ENCODE results near the gene TRABD2B. TPM values are rescaled to one million over a fixed set of nuclear protein-coding genes. Genes with fewer than 3 reads are reported as not detected.

The TRABD2B gene
- total and polyA plus RNA-seq, 4 donors: 0.28 to 2.6 (median 1.3) TPM

GRCh38 chr1:47781171-47781959 lies 215.8 kb downstream of the TRABD2B start:
- no peak overlapping the region for H3K9ac ChIP-seq (ENCODE audit: low read depth in 1 of 2, low read length in 2 of 2)
- TF ChIP-seq HNF4G (IDR thresholded peaks at IDR 0.05): no peak
- H3K36me3 ChIP-seq (ENCODE audit: control insufficient read depth in 4 of 4, insufficient read depth in 3 of 4, low read depth in 1 of 4, low read length in 3 of 4): no peaks in the 10 kb centered on the region
- no peak overlapping the region for H3K4me3 ChIP-seq (ENCODE audit: low read depth in 1 of 3, low read length in 3 of 3)
- DNase-seq (ENCODE audit: low spot score): no peak
- 95% methylated on average over 22 of the region's 22 CpGs for WGBS
- H3K27ac ChIP-seq (ENCODE audit: low read depth in 1 of 2, low read length in 2 of 2): no peak overlapping the region
- H3K9me3 ChIP-seq (ENCODE audit: control insufficient read depth in 4 of 4, low read length in 3 of 4): no peaks in the 10 kb centered on the region
- no peaks in the 10 kb centered on the region for H3K27me3 ChIP-seq (ENCODE audit: control insufficient read depth in 4 of 4, insufficient read depth in 4 of 4, low read length in 3 of 4)
- peaks cover 0 to 15% (median 11%) of the 10 kb centered on the region in 4 donors for H3K4me1 ChIP-seq (ENCODE audit: control insufficient read depth in 4 of 4, insufficient read depth in 4 of 4, low read length in 3 of 4)

DNA sequence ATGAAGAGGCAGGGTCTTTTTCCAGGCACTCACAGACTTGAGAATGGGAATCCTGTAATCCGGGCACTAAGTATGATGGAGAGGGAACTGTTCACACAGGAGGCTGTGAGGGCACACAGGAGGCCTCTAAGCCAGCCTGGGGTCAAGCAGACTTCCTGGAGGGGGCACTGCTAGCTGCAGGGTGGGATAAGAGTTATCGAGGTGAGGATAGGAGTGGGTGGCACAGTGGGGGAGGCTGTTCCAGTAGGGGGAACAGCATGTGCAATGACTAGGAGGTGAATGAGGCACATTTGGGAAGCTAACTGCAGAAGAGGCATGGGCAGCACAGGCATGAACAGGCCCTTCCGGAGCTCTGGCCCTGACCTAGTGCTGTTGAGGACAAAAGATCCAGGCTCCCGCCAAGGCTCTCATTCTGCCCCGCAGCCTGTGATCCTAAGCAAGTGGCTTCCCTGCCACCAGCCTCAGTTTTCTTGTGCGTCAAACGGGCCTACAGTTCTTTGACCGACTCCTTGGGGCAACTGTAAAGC lies 216.7 kb downstream of the TRABD2B start:
- no peaks in the 10 kb centered on the region for H3K36me3 ChIP-seq (ENCODE audit: control insufficient read depth in 4 of 4, insufficient read depth in 3 of 4, low read depth in 1 of 4, low read length in 3 of 4)
- no peak for TF ChIP-seq TAF1 (conservative IDR thresholded peaks at IDR 0.05)
- TF ChIP-seq, protein P1, sequence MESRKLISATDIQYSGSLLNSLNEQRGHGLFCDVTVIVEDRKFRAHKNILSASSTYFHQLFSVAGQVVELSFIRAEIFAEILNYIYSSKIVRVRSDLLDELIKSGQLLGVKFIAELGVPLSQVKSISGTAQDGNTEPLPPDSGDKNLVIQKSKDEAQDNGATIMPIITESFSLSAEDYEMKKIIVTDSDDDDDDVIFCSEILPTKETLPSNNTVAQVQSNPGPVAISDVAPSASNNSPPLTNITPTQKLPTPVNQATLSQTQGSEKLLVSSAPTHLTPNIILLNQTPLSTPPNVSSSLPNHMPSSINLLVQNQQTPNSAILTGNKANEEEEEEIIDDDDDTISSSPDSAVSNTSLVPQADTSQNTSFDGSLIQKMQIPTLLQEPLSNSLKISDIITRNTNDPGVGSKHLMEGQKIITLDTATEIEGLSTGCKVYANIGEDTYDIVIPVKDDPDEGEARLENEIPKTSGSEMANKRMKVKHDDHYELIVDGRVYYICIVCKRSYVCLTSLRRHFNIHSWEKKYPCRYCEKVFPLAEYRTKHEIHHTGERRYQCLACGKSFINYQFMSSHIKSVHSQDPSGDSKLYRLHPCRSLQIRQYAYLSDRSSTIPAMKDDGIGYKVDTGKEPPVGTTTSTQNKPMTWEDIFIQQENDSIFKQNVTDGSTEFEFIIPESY (IDR thresholded peaks at IDR 0.05): no peak
- no peak for TF ChIP-seq FOXA1 (IDR thresholded peaks at IDR 0.05)
- no peak for TF ChIP-seq HNF4G (IDR thresholded peaks at IDR 0.05)
- no peak for TF ChIP-seq CTCF (IDR thresholded peaks at IDR 0.05; ENCODE audit: low read depth, low read length, missing input control)
- no peak for TF ChIP-seq REST (IDR thresholded peaks at IDR 0.05)
- no peak for TF ChIP-seq JUND (IDR thresholded peaks at IDR 0.05)
- TF ChIP-seq FOXA2 (IDR thresholded peaks at IDR 0.05): no peak
- TF ChIP-seq RXRA (IDR thresholded peaks at IDR 0.05): no peak
- TF ChIP-seq, protein P2, sequence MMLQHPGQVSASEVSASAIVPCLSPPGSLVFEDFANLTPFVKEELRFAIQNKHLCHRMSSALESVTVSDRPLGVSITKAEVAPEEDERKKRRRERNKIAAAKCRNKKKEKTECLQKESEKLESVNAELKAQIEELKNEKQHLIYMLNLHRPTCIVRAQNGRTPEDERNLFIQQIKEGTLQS (IDR thresholded peaks at IDR 0.05): no peak
- TF ChIP-seq, protein P3, sequence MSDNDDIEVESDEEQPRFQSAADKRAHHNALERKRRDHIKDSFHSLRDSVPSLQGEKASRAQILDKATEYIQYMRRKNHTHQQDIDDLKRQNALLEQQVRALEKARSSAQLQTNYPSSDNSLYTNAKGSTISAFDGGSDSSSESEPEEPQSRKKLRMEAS (IDR thresholded peaks at IDR 0.05): no peak
- no peak for TF ChIP-seq NR2F2 (IDR thresholded peaks at IDR 0.05)
- no peak for TF ChIP-seq RAD21 (IDR thresholded peaks at IDR 0.05)
- no peak for TF ChIP-seq GABPA (IDR thresholded peaks at IDR 0.05 in 1 of 2, conservative IDR thresholded peaks at IDR 0.05 in 1 of 2)
- TF ChIP-seq SP1 (IDR thresholded peaks at IDR 0.05): no peak
- TF ChIP-seq YY1 (IDR thresholded peaks at IDR 0.05): no peak
- TF ChIP-seq EGR1 (IDR thresholded peaks at IDR 0.05; ENCODE audit: low read depth in 2 of 2): no peak
- no peak for TF ChIP-seq HNF4A (conservative IDR thresholded peaks at IDR 0.05)
- WGBS: 92% methylated on average over 8 of the region's 8 CpGs
- DNase-seq (ENCODE audit: low spot score): no peak
- H3K4me3 ChIP-seq (ENCODE audit: low read depth in 1 of 3, low read length in 3 of 3): no peak overlapping the region
- no peaks in the 10 kb centered on the region for H3K27me3 ChIP-seq (ENCODE audit: control insufficient read depth in 4 of 4, insufficient read depth in 4 of 4, low read length in 3 of 4)
- H3K9me3 ChIP-seq (ENCODE audit: control insufficient read depth in 4 of 4, low read length in 3 of 4): no peaks in the 10 kb centered on the region
- H3K9ac ChIP-seq (ENCODE audit: low read depth in 1 of 2, low read length in 2 of 2): no peak overlapping the region
- peaks cover 0 to 14% (median 10%) of the 10 kb centered on the region in 4 donors for H3K4me1 ChIP-seq (ENCODE audit: control insufficient read depth in 4 of 4, insufficient read depth in 4 of 4, low read length in 3 of 4)
- no peak overlapping the region for H3K27ac ChIP-seq (ENCODE audit: low read depth in 1 of 2, low read length in 2 of 2)
